ENCODE results near the gene PHF20. TPM values are rescaled to one million over a fixed set of nuclear protein-coding genes. Genes with fewer than 3 reads are reported as not detected.
"Not testable (repeated sequence)": the region's sequence is repeated elsewhere in the genome, so short reads cannot be mapped to it uniquely, and the experiment has no call there.

Gene PHF20
- total RNA-seq, 1 donor from 2014 or later, result 55.1 TPM

DNA sequence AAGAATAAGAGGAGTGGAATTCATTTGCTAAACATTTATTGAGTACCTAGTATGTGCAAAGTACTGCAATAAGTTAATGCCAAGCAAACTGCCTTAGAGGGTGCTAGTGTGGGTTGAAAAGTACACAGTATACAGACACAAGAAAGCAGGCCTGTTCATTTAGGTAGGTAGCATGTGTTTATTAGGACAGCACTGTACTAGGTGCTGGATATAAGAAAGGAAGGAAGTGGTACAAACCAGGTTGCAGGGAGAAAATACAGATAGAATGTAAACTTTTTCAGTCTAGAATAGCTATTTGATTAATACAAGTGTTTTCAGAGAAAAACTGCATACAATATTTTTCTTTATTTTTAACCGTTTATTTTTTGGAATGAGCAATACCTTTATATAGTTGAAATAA lies 68.1 kb downstream of the PHF20 start:
- peaks cover 5% of the 10 kb centered on the region for H3K9me3 Mint-ChIP-seq
- DNase-seq (ENCODE audit: low spot score), result no peak
- H3K4me1 Mint-ChIP-seq (ENCODE audit: low read depth), result peaks cover 17% of the 10 kb centered on the region
- H3K4me3 Mint-ChIP-seq (ENCODE audit: low read depth), result no peak overlapping the region
- peaks cover 39% of the 10 kb centered on the region for H3K36me3 Mint-ChIP-seq (ENCODE audit: low read depth)
- H3K27me3 Mint-ChIP-seq (ENCODE audit: low read depth), result no peaks in the 10 kb centered on the region
- H3K27ac Mint-ChIP-seq, result no peak overlapping the region
- intact Hi-C loops (cut with micrococcal nuclease), result loop anchor here (10.0 kb wide), 1 partner anchor 55 kb away; no protein-coding TSS in a partner anchor

DNA sequence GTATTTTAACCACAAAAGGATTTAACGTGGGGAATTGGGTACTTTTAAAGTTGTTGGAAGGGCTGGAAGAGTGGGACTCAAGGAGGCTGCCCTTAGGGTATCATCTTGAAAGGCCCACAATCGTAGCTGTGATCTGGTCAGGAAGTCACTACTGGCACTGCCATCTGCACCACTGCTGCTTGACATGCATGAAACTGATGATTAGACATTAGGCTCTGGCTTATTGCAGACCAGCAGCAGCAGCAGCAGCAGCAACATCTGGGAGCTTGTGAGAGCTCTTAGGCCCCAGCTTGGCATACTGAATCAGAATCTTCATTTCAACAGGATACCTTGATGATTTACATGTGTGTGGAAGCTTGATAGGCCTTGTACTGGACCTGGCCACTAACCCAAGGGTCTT lies 68.6 kb downstream of the PHF20 start:
- Mint-ChIP-seq H3K27ac (no peak overlapping the region), H3K4me3 (ENCODE audit: low read depth) (no peak overlapping the region), H3K9me3 (peaks cover 5% of the 10 kb centered on the region), H3K27me3 (ENCODE audit: low read depth) (no peaks in the 10 kb centered on the region), H3K4me1 (ENCODE audit: low read depth) (peaks cover 13% of the 10 kb centered on the region), H3K36me3 (ENCODE audit: low read depth) (peaks cover 43% of the 10 kb centered on the region)
- intact Hi-C loops (cut with micrococcal nuclease), result no loop called here
- no peak for DNase-seq (ENCODE audit: low spot score)

DNA sequence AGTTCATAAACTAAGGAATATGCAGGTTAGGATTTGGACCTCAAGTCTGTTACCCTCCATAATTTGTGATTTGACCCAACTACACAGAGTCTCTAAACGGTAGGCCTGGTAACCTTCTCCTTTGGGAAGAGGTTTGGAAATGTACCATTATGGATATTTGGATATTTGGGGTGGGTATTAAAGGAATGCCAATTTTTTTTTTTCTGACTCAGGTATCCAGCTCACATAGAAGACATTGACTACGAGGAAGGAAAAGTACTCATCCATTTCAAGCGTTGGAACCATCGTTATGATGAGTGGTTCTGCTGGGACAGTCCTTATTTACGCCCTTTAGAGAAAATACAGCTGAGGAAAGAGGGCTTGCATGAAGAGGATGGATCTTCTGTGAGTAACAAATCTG lies 70.5 kb downstream of the PHF20 start:
- no peak overlapping the region for H3K4me3 Mint-ChIP-seq (ENCODE audit: low read depth)
- intact Hi-C loops (cut with micrococcal nuclease), result no loop called here
- peaks cover 5% of the 10 kb centered on the region for H3K9me3 Mint-ChIP-seq
- peaks cover 45% of the 10 kb centered on the region for H3K36me3 Mint-ChIP-seq (ENCODE audit: low read depth)
- no peaks in the 10 kb centered on the region for H3K27me3 Mint-ChIP-seq (ENCODE audit: low read depth)
- H3K27ac Mint-ChIP-seq, result no peak overlapping the region
- peaks cover 13% of the 10 kb centered on the region for H3K4me1 Mint-ChIP-seq (ENCODE audit: low read depth)
- DNase-seq (ENCODE audit: low spot score), result no peak

DNA sequence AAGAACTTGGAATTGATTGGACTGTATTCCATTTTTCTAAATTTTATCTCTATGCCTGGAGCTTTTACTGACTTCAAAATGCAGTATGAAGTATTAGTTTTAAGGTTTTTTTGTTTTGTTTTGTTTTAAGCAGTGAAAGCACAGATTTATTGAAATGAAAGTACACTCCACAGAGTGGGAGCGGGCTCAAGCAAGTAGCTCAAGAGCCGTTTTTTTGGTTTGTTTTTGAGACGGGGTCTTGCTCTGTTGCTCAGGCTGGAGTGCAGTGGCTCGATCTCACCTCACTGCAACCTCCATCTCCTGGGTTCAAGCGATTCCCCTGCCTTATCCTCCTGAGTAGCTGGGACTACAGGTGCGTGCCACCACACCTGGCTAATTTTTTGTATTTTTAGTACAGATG lies 72.1 kb downstream of the PHF20 start:
- H3K27ac Mint-ChIP-seq; DNase-seq (ENCODE audit: low spot score); H3K9me3 Mint-ChIP-seq; H3K4me3 Mint-ChIP-seq (ENCODE audit: low read depth); intact Hi-C loops (cut with micrococcal nuclease); H3K27me3 Mint-ChIP-seq (ENCODE audit: low read depth): not testable (repeated sequence)
- H3K4me1 Mint-ChIP-seq (ENCODE audit: low read depth), result peaks cover 13% of the 10 kb centered on the region
- H3K36me3 Mint-ChIP-seq (ENCODE audit: low read depth), result peaks cover 44% of the 10 kb centered on the region

DNA sequence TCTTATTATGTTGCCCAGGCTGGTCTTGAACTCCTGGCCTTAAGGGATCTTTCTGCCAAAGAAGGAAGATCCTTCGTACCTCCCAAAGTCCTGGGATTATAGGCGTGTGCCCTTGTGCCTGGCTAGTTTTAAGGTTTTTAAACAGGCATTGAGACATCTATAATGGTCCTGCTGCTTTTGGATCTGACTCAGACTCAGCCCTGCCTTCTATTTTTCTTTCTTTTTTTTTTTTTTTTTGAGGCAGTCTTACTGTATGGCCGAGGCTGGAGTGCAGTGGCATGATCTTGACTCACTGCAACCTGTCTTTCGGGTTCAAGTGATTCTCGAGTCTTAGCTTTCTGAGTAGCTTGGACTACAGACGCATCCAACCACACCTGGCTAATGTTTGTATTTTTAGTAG lies 73.7 kb downstream of the PHF20 start:
- Mint-ChIP-seq H3K27ac (no peak overlapping the region), H3K4me1 (ENCODE audit: low read depth) (peaks cover under 1% of the 10 kb centered on the region), H3K27me3 (ENCODE audit: low read depth) (no peaks in the 10 kb centered on the region), H3K9me3 (peaks cover 5% of the 10 kb centered on the region), H3K4me3 (ENCODE audit: low read depth) (no peak overlapping the region), H3K36me3 (ENCODE audit: low read depth) (peaks cover 47% of the 10 kb centered on the region)
- intact Hi-C loops (cut with micrococcal nuclease), result no loop called here
- no peak for DNase-seq (ENCODE audit: low spot score)

DNA sequence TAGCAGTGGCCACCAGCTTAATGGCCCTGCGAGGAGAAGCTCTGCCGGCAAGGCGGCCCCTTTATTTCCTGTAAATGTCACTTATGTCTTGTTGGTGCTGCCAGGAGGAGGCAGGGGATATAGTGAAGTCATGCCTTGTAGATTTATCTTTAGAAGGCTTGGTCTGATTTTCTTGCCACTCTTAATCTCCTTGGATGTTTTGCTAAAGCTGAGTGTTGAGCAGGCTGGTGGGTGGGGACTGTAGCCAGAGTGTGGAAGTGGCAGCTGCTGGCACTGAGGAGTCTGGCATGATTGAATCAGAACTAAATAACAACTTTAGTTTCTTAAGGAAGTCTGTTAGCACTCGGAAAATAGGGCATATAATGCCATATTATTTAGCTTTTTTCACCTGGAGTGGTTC lies 77.9 kb downstream of the PHF20 start:
- H3K4me1 Mint-ChIP-seq (ENCODE audit: low read depth), result peaks cover 3% of the 10 kb centered on the region
- DNase-seq (ENCODE audit: low spot score), result no peak
- no peak overlapping the region for H3K4me3 Mint-ChIP-seq (ENCODE audit: low read depth)
- H3K27ac Mint-ChIP-seq, result no peak overlapping the region
- H3K27me3 Mint-ChIP-seq (ENCODE audit: low read depth), result no peaks in the 10 kb centered on the region
- H3K36me3 Mint-ChIP-seq (ENCODE audit: low read depth), result peaks cover 34% of the 10 kb centered on the region
- intact Hi-C loops (cut with micrococcal nuclease), result no loop called here
- no peaks in the 10 kb centered on the region for H3K9me3 Mint-ChIP-seq

DNA sequence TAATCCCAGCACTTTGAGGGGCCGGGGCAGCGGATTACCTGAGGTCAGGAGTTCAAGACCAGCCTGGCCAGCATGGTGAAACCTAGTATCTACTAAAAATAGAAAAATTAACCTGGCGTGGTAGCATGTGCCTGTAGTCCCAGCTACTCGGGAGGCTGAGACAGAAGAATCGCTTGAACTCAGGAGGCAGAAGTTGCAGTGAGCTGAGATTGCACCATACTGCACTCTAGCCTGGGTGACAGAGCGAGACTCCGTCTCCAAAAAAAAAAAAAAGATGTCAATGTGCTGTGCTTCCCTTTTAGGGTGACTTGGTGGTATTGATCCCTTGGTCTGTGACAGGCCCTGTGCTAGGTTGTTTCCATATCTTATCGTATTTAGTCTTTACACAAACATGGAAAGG lies 79.8 kb downstream of the PHF20 start:
- H3K27ac Mint-ChIP-seq; H3K4me1 Mint-ChIP-seq (ENCODE audit: low read depth); H3K27me3 Mint-ChIP-seq (ENCODE audit: low read depth); intact Hi-C loops (cut with micrococcal nuclease); H3K4me3 Mint-ChIP-seq (ENCODE audit: low read depth); DNase-seq (ENCODE audit: low spot score); H3K9me3 Mint-ChIP-seq: not testable (repeated sequence)
- H3K36me3 Mint-ChIP-seq (ENCODE audit: low read depth), result peaks cover 32% of the 10 kb centered on the region

DNA sequence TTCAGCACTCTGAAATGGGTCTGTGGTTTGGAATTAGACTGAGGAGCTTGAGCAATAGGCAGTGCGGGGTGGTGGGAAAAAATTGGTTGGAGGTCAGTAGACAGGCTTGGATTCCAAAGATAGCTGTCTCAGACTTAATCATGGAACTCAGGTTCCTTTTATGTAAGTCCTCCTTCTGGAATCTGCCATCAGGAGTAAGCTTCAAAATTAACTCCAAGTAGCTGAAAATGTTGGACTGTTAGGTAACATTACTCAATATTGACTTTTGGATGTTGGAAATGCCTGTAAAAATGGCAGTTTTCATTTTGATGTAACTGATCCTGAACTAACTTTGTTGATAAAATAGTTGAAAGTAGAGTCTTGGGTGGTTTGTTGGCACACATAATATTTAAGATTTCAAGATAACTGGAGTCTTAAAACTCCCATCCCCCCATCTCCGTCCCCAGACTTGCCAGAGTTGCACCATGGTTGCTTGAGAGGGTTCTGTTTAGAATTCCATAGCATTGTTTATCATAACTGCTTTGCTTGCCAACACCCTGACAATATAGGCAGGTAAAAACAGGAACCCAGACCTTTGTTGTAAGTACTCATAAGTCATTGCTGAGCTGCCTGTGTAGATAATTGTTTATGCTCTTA lies 83.0 kb downstream of the PHF20 start:
- no peak for DNase-seq (ENCODE audit: low spot score)
- no peaks in the 10 kb centered on the region for H3K9me3 Mint-ChIP-seq
- no peak overlapping the region for H3K27ac Mint-ChIP-seq
- H3K4me1 Mint-ChIP-seq (ENCODE audit: low read depth), result peaks cover 5% of the 10 kb centered on the region
- intact Hi-C loops (cut with micrococcal nuclease), result no loop called here
- H3K36me3 Mint-ChIP-seq (ENCODE audit: low read depth), result peaks cover 37% of the 10 kb centered on the region
- no peaks in the 10 kb centered on the region for H3K27me3 Mint-ChIP-seq (ENCODE audit: low read depth)
- no peak overlapping the region for H3K4me3 Mint-ChIP-seq (ENCODE audit: low read depth)

DNA sequence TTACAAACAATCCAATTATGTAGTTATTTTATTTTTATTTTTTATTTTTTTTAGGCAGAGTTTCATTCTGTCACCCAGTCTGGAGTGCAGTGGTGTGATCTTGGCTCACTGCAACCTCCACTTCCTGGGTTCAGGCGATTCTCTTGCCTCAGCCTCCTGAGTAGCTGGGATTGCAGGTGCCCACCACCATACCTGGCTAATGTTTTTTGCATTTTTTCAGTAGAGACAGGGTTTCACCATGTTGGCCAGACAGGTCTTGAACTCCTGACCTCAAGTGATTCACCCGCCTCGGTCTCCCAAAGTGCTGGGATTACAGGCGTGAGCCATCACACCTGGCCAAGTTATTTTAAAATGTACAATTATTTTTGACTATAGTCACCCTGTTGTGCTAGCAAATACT lies 83.8 kb downstream of the PHF20 start:
- H3K4me1 Mint-ChIP-seq (ENCODE audit: low read depth); H3K27ac Mint-ChIP-seq; H3K27me3 Mint-ChIP-seq (ENCODE audit: low read depth); H3K9me3 Mint-ChIP-seq; H3K4me3 Mint-ChIP-seq (ENCODE audit: low read depth); DNase-seq (ENCODE audit: low spot score); intact Hi-C loops (cut with micrococcal nuclease): not testable (repeated sequence)
- H3K36me3 Mint-ChIP-seq (ENCODE audit: low read depth), result peaks cover 35% of the 10 kb centered on the region

DNA sequence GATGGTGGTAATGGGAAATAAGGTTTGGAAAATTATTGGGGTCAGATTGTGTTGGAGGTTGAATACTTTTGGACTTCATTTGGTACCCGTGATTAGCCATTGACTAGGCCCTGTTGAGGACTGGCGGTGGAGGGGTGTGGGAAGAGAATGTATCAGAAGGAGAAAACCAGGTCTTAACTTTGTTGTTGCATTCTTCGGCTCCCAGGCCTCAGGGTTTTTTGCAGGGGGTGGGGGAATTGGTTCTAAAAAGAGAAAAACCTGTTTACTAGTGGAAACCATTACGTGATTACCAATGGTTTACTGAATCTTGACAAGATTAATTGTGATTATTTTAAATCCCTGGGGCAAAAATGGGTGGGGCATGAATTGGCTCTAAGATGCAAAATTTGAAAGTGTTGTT lies 85.1 kb downstream of the PHF20 start:
- Mint-ChIP-seq H3K27ac (no peak overlapping the region), H3K36me3 (ENCODE audit: low read depth) (peaks cover 29% of the 10 kb centered on the region), H3K4me3 (ENCODE audit: low read depth) (no peak overlapping the region), H3K9me3 (no peaks in the 10 kb centered on the region), H3K27me3 (ENCODE audit: low read depth) (no peaks in the 10 kb centered on the region), H3K4me1 (ENCODE audit: low read depth) (peaks cover 3% of the 10 kb centered on the region)
- DNase-seq (ENCODE audit: low spot score), result no peak
- intact Hi-C loops (cut with micrococcal nuclease), result no loop called here

DNA sequence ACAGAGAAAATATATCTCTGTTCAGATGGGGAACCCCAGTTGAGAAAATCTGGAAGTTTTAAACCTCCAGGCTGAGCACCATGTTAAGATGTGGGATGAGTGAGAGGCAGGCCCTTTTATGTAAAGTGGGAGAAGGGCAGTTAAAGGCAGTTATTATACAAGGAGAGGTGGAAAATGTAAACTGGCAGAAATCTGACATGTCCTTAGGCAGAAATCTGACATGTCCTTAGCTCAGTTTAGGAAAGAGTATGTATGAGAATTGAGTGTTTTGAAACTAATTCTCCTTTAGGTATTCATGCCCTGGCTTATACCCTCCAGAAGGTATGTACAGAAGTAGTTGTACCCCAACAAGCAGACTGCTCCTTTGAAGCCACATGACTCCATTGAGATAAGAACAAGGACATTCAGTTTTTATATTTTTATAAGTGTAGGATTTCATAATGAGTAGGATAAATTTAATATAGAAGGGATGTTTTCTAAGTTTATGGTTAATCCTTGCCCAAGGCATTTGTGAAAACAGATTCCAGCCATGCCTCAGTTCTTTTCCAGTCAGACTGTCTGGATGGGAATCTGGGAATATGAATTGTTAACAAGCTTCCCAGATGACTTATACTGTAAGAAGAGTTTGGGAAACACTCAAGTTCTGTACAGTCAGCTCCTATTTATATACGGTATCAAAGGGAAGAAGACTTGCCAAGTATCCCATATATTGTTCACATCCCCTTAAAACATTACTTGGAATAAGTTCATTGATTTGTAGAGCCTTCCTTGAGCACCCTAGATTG lies 94.8 kb downstream of the PHF20 start:
- no peak overlapping the region for H3K27ac Mint-ChIP-seq
- intact Hi-C loops (cut with micrococcal nuclease), result no loop called here

DNA sequence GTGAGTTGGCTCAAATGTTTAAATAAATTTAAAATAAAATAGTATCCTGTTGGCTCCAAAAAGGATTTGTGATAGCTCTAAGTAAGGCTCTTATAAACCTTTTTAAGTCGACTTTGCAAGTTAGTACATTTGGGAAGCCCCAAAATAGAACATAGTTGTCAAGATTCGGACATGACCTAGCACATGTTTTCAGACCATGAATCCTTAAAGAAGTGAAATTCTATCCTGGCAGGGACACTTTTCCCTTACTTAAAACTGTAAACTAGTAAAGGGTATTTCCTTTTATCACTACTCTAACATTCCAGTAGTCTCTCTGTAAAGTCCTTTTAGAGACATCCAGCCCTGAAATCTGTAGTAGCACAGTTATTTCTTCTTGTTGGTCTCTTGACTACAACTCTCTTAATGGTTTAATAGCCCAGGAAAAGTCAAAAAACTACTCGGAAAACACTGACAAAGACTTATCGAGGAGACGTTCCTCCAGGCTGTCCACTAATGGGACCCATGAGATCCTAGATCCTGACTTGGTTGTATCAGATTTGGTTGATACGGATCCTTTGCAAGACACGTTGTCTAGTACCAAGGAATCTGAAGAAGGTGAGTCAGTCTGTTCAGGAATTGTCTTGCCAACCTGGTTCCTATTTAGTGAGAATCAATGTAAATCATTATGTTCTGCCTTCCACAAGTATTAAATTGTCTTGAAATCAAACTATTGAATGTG lies 98.9 kb downstream of the PHF20 start:
- H3K4me3 Mint-ChIP-seq (ENCODE audit: low read depth), result no peak overlapping the region
- no peak for DNase-seq (ENCODE audit: low spot score)
- intact Hi-C loops (cut with micrococcal nuclease), result no loop called here
- peaks cover 7% of the 10 kb centered on the region for H3K4me1 Mint-ChIP-seq (ENCODE audit: low read depth)
- H3K9me3 Mint-ChIP-seq, result no peaks in the 10 kb centered on the region
- H3K36me3 Mint-ChIP-seq (ENCODE audit: low read depth), result peaks cover 33% of the 10 kb centered on the region
- H3K27me3 Mint-ChIP-seq (ENCODE audit: low read depth), result no peaks in the 10 kb centered on the region
- H3K27ac Mint-ChIP-seq, result peak overlapping the region; percentile 30

More for the DNA sequence above, 94.8 kb downstream of the PHF20 start:
- Mint-ChIP-seq H3K4me3 (ENCODE audit: low read depth) (no peak overlapping the region), H3K27me3 (ENCODE audit: low read depth) (no peaks in the 10 kb centered on the region), H3K36me3 (ENCODE audit: low read depth) (peaks cover 37% of the 10 kb centered on the region), H3K9me3 (no peaks in the 10 kb centered on the region), H3K4me1 (ENCODE audit: low read depth) (peaks cover 4% of the 10 kb centered on the region)
- no peak for DNase-seq (ENCODE audit: low spot score)

DNA sequence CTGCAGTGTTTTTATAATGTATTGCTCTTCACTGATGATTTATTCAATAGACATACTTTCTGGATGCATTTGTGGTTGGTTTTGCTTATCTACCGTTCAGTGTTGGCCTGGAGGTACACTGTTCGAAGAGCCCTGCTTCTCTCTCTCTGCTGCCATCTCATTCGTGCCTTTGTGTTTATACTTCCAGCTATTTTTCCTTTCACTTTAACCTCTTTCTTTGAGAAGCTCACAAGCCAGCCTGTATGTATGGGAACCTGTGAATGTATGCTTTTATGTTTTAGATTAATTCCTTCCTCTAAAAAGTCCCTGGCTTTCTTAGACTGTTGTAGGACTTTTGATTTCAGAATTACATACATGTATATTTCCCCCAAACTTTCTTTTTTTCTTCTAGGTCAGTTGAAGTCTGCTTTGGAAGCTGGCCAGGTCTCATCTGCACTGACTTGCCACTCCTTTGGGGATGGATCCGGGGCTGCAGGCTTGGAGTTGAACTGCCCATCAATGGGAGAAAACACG lies 99.5 kb downstream of the PHF20 start:
- intact Hi-C loops (cut with micrococcal nuclease), result no loop called here
- DNase-seq (ENCODE audit: low spot score), result no peak
- Mint-ChIP-seq H3K4me1 (ENCODE audit: low read depth) (peaks cover 7% of the 10 kb centered on the region), H3K9me3 (no peaks in the 10 kb centered on the region), H3K27me3 (ENCODE audit: low read depth) (no peaks in the 10 kb centered on the region), H3K36me3 (ENCODE audit: low read depth) (peaks cover 31% of the 10 kb centered on the region), H3K27ac (peak overlapping the region; percentile 30), H3K4me3 (ENCODE audit: low read depth) (no peak overlapping the region)

All from activated T-helper 2 cell treated with anti-CD3 and anti-CD28 coated beads, Interferon-gamma antibody, Interleukin-2, Interleukin-4, amounts not matched to agents 10 μg/mL and 5 μg/mL and 100 μg/mL, durations not matched to agents 14 hours and 24 hours and 36 hours (primary cell).